Lower leg skin (tissue), 4 donors: ENCODE data around the gene FAF2. TPM values are rescaled to one million over a fixed set of nuclear protein-coding genes. Genes with fewer than 3 reads are reported as not detected.

Source experiments
- DNase-seq, 2 donors: peaks; one replicate each; pipeline ENCODE4 v3.0.0-alpha.2; 2019; ENCODE audit warnings: low spot score in 2 of 2
- H3K4me3 ChIP-seq: fragments of 200-600 bp; sonication (generic); 2 replicates; pipeline ENCODE4 v1.5.1; 2017; ENCODE audit warnings: mild to moderate bottlenecking, low read depth; ENCODE audit not compliant: poor library complexity, severe bottlenecking
- POLR2A ChIP-seq, 2 donors: fragments of 450-650 bp; IDR thresholded peaks; one replicate each; pipeline ENCODE4 v1.6.1; 2016 to 2017; ENCODE audit warnings: antibody characterized with exemption in 2 of 2, mild to moderate bottlenecking in 1 of 2, moderate library complexity in 1 of 2
- WGBS, 2 donors: methylation state at CpG; one replicate each; pipeline ENCODE4 v1.1.5; 2018; 5-methylcytosine and 5-hydroxymethylcytosine counted together
- intact Hi-C: fragments of 100-400 bp; cut with DNase I; formaldehyde crosslinking; loops from one replicate; pipeline ENCODE4 v1.15.0; 2023; ENCODE audit warnings: low total_unique reads
- total RNA-seq, 4 donors: library from RNA; depleted of rRNA; stranded (reverse); fragments of >200 nt; gene quantifications; one replicate each; pipeline ENCODE4 v1.1.0, GENCODE V29; 2016
- TF ChIP-seq, protein P1 (sequence below), 3 donors: fragments of 450-650 bp; IDR thresholded peaks; one replicate each; pipeline ENCODE4 v1.5.1; 2016; ENCODE audit warnings: antibody characterized with exemption in 3 of 3, mild to moderate bottlenecking in 3 of 3, moderate library complexity in 2 of 3

Gene FAF2
- total RNA-seq, 4 donors from 2014 or later, result 32.6 to 35.8 (median 33.7) TPM

DNA sequence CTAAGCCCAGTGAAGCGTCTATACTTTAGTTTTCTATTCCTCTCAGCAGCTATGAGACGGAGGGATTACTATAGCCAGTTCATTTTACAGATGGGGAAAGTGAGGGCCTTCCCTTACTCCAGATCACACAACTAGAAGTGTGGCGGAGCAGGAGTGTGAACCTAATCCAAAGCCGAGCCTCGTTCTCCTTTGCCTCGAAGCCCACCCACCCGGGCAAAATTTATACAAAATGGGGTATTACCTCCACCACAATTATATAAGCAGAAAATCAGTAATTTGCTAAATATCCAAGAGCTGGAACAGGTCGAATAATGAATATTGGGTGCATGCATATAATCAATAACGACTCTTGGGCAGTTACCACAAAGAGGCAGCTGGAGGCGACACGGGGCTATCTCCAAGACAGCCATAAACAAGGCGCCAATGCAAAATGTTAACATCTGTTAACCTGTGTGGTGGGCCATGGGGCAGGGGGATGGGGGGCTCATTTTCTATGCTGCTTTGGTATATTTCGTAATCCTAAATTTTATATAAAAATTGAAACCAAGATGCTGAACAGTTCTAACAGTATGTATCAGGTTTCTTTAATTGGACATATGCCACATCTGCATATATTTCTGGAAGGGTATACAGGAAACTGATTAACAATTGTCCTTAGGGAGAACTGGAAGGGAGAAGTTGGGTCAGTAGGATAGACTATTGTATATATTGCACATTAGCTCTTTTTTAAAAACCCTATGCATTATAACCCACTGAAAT is 90.2 kb downstream of the FAF2 start:
- no peak for DNase-seq
- 20% methylated on average over 13 of the region's 13 CpGs for WGBS, 2 donors
- intact Hi-C loops, result loop anchor here (10.0 kb wide), 1 partner anchor 124 kb away; the partner anchor contains the start of gene CLTB

DNA sequence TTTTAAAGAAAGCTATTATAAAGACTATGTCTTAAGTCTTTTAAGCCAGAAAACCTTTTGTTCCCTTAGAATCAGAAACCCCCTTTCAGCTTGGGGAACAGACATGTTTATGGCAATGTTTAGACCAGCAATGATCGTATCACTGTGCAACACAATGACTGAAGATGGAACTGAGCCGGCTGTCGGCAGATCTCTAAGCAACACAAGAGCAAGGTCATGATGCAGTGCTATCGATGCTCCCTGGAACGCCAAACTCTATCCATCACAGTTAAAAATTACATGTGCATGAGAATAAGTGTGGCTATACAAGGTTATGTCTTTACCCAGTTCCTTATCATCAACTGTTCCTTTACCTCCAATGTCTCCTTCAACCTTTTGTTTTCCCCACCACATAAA is 90.8 kb downstream of the FAF2 start:
- no peak for DNase-seq
- 32 to 36% methylated on average over 5 of the region's 5 CpGs for WGBS, 2 donors
- intact Hi-C loops, result loop anchor here (10.0 kb wide), 1 partner anchor 124 kb away; the partner anchor contains the start of gene CLTB
- no peak for TF ChIP-seq POLR2A (IDR thresholded peaks at IDR 0.05)
- TF ChIP-seq, protein P1, sequence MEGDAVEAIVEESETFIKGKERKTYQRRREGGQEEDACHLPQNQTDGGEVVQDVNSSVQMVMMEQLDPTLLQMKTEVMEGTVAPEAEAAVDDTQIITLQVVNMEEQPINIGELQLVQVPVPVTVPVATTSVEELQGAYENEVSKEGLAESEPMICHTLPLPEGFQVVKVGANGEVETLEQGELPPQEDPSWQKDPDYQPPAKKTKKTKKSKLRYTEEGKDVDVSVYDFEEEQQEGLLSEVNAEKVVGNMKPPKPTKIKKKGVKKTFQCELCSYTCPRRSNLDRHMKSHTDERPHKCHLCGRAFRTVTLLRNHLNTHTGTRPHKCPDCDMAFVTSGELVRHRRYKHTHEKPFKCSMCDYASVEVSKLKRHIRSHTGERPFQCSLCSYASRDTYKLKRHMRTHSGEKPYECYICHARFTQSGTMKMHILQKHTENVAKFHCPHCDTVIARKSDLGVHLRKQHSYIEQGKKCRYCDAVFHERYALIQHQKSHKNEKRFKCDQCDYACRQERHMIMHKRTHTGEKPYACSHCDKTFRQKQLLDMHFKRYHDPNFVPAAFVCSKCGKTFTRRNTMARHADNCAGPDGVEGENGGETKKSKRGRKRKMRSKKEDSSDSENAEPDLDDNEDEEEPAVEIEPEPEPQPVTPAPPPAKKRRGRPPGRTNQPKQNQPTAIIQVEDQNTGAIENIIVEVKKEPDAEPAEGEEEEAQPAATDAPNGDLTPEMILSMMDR (IDR thresholded peaks at IDR 0.05), result no peak
- no peak overlapping the region for H3K4me3 ChIP-seq

More for the DNA sequence above, 90.2 kb downstream of the FAF2 start:
- TF ChIP-seq POLR2A (IDR thresholded peaks at IDR 0.05), result no peak
- TF ChIP-seq, protein P1 (IDR thresholded peaks at IDR 0.05), result no peak
- no peak overlapping the region for H3K4me3 ChIP-seq

DNA sequence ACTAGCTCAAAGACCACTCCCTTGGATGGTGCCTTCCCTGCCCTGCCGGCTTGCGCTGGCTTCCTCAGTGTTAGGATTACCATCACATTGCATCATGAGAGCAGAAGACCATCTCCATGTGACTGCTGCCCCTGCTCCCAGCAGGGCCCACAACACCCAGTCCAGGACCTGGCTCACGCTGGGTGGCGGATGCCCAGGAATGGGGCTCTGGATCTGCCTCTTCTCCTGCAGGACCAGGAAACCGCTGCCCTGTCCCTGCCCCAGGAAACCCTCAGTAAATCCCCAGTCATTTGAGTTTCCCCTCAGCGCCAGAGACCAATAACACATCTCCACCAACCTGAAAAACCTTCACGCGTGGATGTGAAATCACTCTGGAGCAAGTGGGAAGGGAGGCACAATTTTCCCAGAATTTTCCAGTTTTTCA is 92.3 kb downstream of the FAF2 start:
- WGBS, 2 donors, result 77 to 82% methylated on average over 8 of the region's 8 CpGs
- H3K4me3 ChIP-seq, result no peak overlapping the region
- TF ChIP-seq POLR2A (IDR thresholded peaks at IDR 0.05), result no peak
- TF ChIP-seq, protein P1 (IDR thresholded peaks at IDR 0.05), result no peak
- intact Hi-C loops, result no loop called here
- DNase-seq, result no peak

DNA sequence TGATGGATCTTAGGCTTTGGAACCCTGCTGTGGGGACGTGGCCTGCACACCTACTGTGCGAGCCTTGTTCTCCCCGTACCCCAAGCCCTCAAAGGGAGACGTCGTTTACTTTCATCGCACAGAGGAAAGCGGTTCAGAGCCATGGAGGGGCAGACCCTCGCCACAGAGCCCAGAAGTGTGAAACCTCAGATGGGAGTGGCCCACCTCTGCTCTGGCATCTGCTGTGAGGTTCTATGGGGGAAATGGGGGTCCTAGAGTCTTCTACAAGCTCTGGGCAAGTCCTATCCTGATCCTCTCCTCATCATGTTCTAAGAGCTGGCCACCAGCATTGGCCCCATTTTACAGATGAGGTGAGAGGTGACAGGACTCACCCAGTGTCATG is 92.8 kb downstream of the FAF2 start:
- H3K4me3 ChIP-seq, result no peak overlapping the region
- no peak for DNase-seq
- TF ChIP-seq, protein P1 (IDR thresholded peaks at IDR 0.05), result no peak
- TF ChIP-seq POLR2A (IDR thresholded peaks at IDR 0.05), result no peak
- intact Hi-C loops, result no loop called here
- 91 to 93% methylated on average over 8 of the region's 8 CpGs for WGBS, 2 donors

DNA sequence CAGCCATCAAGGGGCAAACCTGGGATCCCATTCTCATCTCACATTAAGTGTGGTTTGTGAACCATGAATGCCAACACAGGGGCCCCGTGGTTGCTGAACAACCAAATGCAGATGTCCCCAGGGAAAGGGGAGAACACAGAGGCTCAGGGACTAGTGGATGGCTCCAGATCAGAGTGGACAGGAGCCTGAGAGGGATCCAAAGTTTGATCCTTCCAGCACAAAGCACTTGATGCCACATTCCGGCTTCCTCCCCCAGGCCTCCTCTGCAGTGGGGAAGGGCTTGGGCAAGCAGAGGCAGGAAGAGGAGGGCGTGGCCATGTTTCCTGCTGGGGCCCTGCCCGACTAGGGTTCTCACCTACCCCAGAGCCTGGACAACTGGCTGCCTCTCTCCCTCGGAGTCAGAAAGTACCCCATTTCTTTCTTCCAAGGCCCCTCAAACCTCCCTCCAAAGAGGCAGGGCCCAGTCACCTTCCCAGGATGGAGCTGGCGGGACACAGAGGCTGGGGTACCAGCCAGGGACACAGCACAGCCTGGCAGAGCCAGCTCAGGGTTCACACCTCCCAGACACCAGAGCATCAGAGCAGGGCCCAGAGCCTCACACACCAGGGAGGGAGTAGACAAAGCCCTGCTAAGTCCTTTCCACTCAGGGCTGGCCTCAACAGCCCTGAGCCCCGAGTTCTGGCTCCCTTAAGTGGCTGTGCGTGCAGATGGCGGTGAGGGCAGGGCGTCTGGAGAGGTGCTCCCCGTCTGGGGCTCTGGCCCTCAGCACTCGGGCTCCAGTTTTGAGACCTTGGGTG is 93.4 kb downstream of the FAF2 start:
- peak; percentile 71 to 93 for DNase-seq
- WGBS, 2 donors, result 33 to 47% methylated on average over 10 to 12 of the region's 12 CpGs
- intact Hi-C loops, result no loop called here
- H3K4me3 ChIP-seq, result no peak overlapping the region
- TF ChIP-seq, protein P1 (IDR thresholded peaks at IDR 0.05), result no peak
- TF ChIP-seq POLR2A (IDR thresholded peaks at IDR 0.05), result no peak
